PFSK-1 (cell line): Measurements from ENCODE around the gene AOAH.

Source experiments
- FOXP2 ChIP-seq: optimal IDR thresholded peaks from 2 replicates; pipeline ENCODE3; 2011; ENCODE audit warnings: borderline replicate concordance, control low read depth, inconsistent platforms; ENCODE audit not compliant: insufficient read depth; ENCODE audit errors: extremely low read length, extremely low read depth
- POLR2AphosphoS5 ChIP-seq: IDR thresholded peaks from 2 replicates; pipeline ENCODE4 v1.6.1; 2012; ENCODE audit warnings: low read depth, mild to moderate bottlenecking, control low read depth, low read length, moderate library complexity
- REST ChIP-seq, 2 experiments: IDR thresholded peaks; 2 replicates each; pipeline versions ENCODE4 v1.6.1 to v1.8.0; 2011 to 2012; ENCODE audit warnings: low read depth in 2 of 2, low read length in 2 of 2, control low read depth in 1 of 2, inconsistent platforms in 1 of 2, mild to moderate bottlenecking in 1 of 2, moderate library complexity in 1 of 2; ENCODE audit not compliant: insufficient read depth in 1 of 2
- SIN3A ChIP-seq: IDR thresholded peaks from 2 replicates; pipeline ENCODE4 v1.6.1; 2012; ENCODE audit warnings: mild to moderate bottlenecking, low read length, moderate library complexity, borderline replicate concordance; ENCODE audit not compliant: insufficient read depth
- TAF1 ChIP-seq: IDR thresholded peaks from 2 replicates; pipeline ENCODE4 v1.6.1; 2012; ENCODE audit warnings: low read length, control low read depth, borderline replicate concordance; ENCODE audit not compliant: insufficient read depth

AOAH gene

GRCh38 chr7:36723291-36723690 is 1.0 kb downstream of the AOAH start:
- TF ChIP-seq POLR2AphosphoS5 (no peak), REST (IDR thresholded peaks at IDR 0.05; ENCODE audit: insufficient read depth in 1 of 2, low read depth in 2 of 2, low read length in 2 of 2) (no peak), SIN3A (no peak), TAF1 (no peak), FOXP2 (no peak)

- no peak for TF ChIP-seq FOXP2
- no peak for TF ChIP-seq POLR2AphosphoS5
- TF ChIP-seq TAF1 = no peak
- no peak for TF ChIP-seq SIN3A
- no peak for TF ChIP-seq REST (IDR thresholded peaks at IDR 0.05; ENCODE audit: insufficient read depth in 1 of 2, low read depth in 2 of 2, low read length in 2 of 2)
Observed at GRCh38 chr7:36719083-36719632, 5.1 kb downstream of the AOAH start.

- TF ChIP-seq REST (IDR thresholded peaks at IDR 0.05; ENCODE audit: insufficient read depth in 1 of 2, low read depth in 2 of 2, low read length in 2 of 2) = no peak
- TF ChIP-seq TAF1 = no peak
- no peak for TF ChIP-seq SIN3A
- no peak for TF ChIP-seq FOXP2
- TF ChIP-seq POLR2AphosphoS5 = no peak
Observed at GRCh38 chr7:36717586-36717985, 6.7 kb downstream of the AOAH start.

GRCh38 chr7:36712015-36712414 is 12.3 kb downstream of the AOAH start:
- no peak for TF ChIP-seq FOXP2
- TF ChIP-seq SIN3A = no peak
- TF ChIP-seq TAF1 = no peak
- TF ChIP-seq REST (IDR thresholded peaks at IDR 0.05; ENCODE audit: insufficient read depth in 1 of 2, low read depth in 2 of 2, low read length in 2 of 2) = no peak
- TF ChIP-seq POLR2AphosphoS5 = no peak

- TF ChIP-seq SIN3A (no peak), POLR2AphosphoS5 (no peak), FOXP2 (no peak), TAF1 (no peak), REST (IDR thresholded peaks at IDR 0.05; ENCODE audit: insufficient read depth in 1 of 2, low read depth in 2 of 2, low read length in 2 of 2) (no peak)
Observed at GRCh38 chr7:36711256-36711655, 13.0 kb downstream of the AOAH start.
